ENCODE measurements around the gene G6PC3.

Gene G6PC3

GRCh38 chr17:44110823-44111633, 40.5 kb downstream of the G6PC3 start (continued):
- TF ChIP-seq, protein P1, sequence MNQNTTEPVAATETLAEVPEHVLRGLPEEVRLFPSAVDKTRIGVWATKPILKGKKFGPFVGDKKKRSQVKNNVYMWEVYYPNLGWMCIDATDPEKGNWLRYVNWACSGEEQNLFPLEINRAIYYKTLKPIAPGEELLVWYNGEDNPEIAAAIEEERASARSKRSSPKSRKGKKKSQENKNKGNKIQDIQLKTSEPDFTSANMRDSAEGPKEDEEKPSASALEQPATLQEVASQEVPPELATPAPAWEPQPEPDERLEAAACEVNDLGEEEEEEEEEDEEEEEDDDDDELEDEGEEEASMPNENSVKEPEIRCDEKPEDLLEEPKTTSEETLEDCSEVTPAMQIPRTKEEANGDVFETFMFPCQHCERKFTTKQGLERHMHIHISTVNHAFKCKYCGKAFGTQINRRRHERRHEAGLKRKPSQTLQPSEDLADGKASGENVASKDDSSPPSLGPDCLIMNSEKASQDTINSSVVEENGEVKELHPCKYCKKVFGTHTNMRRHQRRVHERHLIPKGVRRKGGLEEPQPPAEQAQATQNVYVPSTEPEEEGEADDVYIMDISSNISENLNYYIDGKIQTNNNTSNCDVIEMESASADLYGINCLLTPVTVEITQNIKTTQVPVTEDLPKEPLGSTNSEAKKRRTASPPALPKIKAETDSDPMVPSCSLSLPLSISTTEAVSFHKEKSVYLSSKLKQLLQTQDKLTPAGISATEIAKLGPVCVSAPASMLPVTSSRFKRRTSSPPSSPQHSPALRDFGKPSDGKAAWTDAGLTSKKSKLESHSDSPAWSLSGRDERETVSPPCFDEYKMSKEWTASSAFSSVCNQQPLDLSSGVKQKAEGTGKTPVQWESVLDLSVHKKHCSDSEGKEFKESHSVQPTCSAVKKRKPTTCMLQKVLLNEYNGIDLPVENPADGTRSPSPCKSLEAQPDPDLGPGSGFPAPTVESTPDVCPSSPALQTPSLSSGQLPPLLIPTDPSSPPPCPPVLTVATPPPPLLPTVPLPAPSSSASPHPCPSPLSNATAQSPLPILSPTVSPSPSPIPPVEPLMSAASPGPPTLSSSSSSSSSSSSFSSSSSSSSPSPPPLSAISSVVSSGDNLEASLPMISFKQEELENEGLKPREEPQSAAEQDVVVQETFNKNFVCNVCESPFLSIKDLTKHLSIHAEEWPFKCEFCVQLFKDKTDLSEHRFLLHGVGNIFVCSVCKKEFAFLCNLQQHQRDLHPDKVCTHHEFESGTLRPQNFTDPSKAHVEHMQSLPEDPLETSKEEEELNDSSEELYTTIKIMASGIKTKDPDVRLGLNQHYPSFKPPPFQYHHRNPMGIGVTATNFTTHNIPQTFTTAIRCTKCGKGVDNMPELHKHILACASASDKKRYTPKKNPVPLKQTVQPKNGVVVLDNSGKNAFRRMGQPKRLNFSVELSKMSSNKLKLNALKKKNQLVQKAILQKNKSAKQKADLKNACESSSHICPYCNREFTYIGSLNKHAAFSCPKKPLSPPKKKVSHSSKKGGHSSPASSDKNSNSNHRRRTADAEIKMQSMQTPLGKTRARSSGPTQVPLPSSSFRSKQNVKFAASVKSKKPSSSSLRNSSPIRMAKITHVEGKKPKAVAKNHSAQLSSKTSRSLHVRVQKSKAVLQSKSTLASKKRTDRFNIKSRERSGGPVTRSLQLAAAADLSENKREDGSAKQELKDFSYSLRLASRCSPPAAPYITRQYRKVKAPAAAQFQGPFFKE (tag by site-specific recombination; IDR thresholded peaks at IDR 0.05; ENCODE audit: borderline replicate concordance): no peak
- no peak for TF ChIP-seq ATF2 (tag by site-specific recombination; IDR thresholded peaks at IDR 0.05; ENCODE audit: low read depth)
- no peak for TF ChIP-seq MYNN (tag by site-specific recombination; IDR thresholded peaks at IDR 0.05; ENCODE audit: borderline replicate concordance)
- TF ChIP-seq IKZF3 (tag by site-specific recombination; IDR thresholded peaks at IDR 0.05): peak; percentile 95
- 0 out of 2 replicates have a peak, but pooled peaks have one; percentile 27 for TF ChIP-seq PRDM4 (tag by site-specific recombination; IDR thresholded peaks at IDR 0.05)
- peak; percentile 90 for TF ChIP-seq ZNF692 (tag by site-specific recombination; IDR thresholded peaks at IDR 0.05)
- TF ChIP-seq, protein P2, sequence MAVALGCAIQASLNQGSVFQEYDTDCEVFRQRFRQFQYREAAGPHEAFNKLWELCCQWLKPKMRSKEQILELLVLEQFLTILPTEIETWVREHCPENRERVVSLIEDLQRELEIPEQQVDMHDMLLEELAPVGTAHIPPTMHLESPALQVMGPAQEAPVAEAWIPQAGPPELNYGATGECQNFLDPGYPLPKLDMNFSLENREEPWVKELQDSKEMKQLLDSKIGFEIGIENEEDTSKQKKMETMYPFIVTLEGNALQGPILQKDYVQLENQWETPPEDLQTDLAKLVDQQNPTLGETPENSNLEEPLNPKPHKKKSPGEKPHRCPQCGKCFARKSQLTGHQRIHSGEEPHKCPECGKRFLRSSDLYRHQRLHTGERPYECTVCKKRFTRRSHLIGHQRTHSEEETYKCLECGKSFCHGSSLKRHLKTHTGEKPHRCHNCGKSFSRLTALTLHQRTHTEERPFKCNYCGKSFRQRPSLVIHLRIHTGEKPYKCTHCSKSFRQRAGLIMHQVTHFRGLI (tag by site-specific recombination; IDR thresholded peaks at IDR 0.05): no peak
- no peak for TF ChIP-seq ZNF785 (tag by site-specific recombination; IDR thresholded peaks at IDR 0.05)
- TF ChIP-seq SALL2 (tag by site-specific recombination; IDR thresholded peaks at IDR 0.05; ENCODE audit: borderline replicate concordance): no peak
- TF ChIP-seq, protein P3, sequence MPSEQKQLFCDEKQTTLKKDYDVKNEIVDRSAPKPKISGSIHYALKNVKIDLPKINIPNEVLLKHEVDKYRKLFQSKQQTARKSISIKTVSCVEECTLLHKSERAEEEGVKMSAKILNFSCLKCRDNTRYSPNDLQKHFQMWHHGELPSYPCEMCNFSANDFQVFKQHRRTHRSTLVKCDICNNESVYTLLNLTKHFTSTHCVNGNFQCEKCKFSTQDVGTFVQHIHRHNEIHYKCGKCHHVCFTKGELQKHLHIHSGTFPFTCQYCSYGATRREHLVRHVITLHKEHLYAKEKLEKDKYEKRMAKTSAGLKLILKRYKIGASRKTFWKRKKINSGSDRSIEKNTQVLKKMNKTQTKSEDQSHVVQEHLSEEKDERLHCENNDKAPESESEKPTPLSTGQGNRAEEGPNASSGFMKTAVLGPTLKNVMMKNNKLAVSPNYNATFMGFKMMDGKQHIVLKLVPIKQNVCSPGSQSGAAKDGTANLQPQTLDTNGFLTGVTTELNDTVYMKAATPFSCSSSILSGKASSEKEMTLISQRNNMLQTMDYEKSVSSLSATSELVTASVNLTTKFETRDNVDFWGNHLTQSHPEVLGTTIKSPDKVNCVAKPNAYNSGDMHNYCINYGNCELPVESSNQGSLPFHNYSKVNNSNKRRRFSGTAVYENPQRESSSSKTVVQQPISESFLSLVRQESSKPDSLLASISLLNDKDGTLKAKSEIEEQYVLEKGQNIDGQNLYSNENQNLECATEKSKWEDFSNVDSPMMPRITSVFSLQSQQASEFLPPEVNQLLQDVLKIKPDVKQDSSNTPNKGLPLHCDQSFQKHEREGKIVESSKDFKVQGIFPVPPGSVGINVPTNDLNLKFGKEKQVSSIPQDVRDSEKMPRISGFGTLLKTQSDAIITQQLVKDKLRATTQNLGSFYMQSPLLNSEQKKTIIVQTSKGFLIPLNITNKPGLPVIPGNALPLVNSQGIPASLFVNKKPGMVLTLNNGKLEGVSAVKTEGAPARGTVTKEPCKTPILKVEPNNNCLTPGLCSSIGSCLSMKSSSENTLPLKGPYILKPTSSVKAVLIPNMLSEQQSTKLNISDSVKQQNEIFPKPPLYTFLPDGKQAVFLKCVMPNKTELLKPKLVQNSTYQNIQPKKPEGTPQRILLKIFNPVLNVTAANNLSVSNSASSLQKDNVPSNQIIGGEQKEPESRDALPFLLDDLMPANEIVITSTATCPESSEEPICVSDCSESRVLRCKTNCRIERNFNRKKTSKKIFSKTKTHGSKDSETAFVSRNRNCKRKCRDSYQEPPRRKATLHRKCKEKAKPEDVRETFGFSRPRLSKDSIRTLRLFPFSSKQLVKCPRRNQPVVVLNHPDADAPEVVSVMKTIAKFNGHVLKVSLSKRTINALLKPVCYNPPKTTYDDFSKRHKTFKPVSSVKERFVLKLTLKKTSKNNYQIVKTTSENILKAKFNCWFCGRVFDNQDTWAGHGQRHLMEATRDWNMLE (tag by site-specific recombination; conservative IDR thresholded peaks at IDR 0.05; ENCODE audit: low read depth): no peak
- TF ChIP-seq ZNF521 (tag by site-specific recombination; IDR thresholded peaks at IDR 0.05): no peak
- TF ChIP-seq ZNF394 (tag by site-specific recombination; IDR thresholded peaks at IDR 0.05; ENCODE audit: borderline replicate concordance): no peak; the same call in 1 of the 2 replicates
- no peak for TF ChIP-seq ZNF529 (tag by site-specific recombination; IDR thresholded peaks at IDR 0.05; ENCODE audit: insufficient replicate concordance)
- TF ChIP-seq RBAK (tag by site-specific recombination; IDR thresholded peaks at IDR 0.05): no peak
- TF ChIP-seq, protein P4, sequence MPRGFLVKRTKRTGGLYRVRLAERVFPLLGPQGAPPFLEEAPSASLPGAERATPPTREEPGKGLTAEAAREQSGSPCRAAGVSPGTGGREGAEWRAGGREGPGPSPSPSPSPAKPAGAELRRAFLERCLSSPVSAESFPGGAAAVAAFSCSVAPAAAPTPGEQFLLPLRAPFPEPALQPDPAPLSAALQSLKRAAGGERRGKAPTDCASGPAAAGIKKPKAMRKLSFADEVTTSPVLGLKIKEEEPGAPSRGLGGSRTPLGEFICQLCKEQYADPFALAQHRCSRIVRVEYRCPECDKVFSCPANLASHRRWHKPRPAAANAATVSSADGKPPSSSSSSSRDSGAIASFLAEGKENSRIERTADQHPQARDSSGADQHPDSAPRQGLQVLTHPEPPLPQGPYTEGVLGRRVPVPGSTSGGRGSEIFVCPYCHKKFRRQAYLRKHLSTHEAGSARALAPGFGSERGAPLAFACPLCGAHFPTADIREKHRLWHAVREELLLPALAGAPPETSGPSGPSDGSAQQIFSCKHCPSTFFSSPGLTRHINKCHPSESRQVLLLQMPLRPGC (tag by site-specific recombination; IDR thresholded peaks at IDR 0.05): no peak
